KMS-11 (cell line): ENCODE measurements around the gene SDHB.

Source experiments
- H2AFZ ChIP-seq: fragments of 200-600 bp; sonication (generic); 2 replicates; pipeline ENCODE4 v1.6.1; 2016; ENCODE audit warnings: antibody characterized with exemption, mixed run types, low read depth
- H3K27ac ChIP-seq: fragments of 200-600 bp; sonication (generic); 2 replicates; pipeline ENCODE4 v1.6.1; 2016; ENCODE audit warnings: mild to moderate bottlenecking, mixed run types
- H3K27me3 ChIP-seq: fragments of 200-600 bp; sonication (generic); 2 replicates; pipeline ENCODE4 v1.6.1; 2017; ENCODE audit warnings: mild to moderate bottlenecking, low read depth, mixed run types, moderate library complexity; ENCODE audit not compliant: insufficient read depth
- H3K36me3 ChIP-seq: fragments of 200-600 bp; sonication (generic); 2 replicates; pipeline ENCODE4 v1.6.1; 2017; ENCODE audit warnings: mild to moderate bottlenecking, mixed run types; ENCODE audit not compliant: insufficient read depth
- H3K4me1 ChIP-seq: fragments of 200-600 bp; sonication (generic); 2 replicates; pipeline ENCODE4 v1.6.1; 2016; ENCODE audit warnings: mild to moderate bottlenecking, low read depth, mixed run types; ENCODE audit not compliant: poor library complexity, severe bottlenecking
- H3K4me2 ChIP-seq: fragments of 200-600 bp; sonication (generic); 2 replicates; pipeline ENCODE4 v1.7.0; 2016; ENCODE audit warnings: mild to moderate bottlenecking, mixed run types
- H3K4me3 ChIP-seq: fragments of 200-600 bp; sonication (generic); IDR thresholded peaks from 2 replicates; pipeline ENCODE4 v1.6.1; 2017; ENCODE audit warnings: low read depth, low read length, mixed read lengths; ENCODE audit not compliant: insufficient read depth
- H3K79me2 ChIP-seq: fragments of 200-600 bp; sonication (generic); 2 replicates; pipeline ENCODE4 v1.6.1; 2016; ENCODE audit warnings: low read depth, mixed run types; ENCODE audit not compliant: insufficient read depth
- H3K9ac ChIP-seq: fragments of 200-600 bp; sonication (generic); 2 replicates; pipeline ENCODE4 v1.6.1; 2016; ENCODE audit warnings: mild to moderate bottlenecking, mixed run types
- H4K20me1 ChIP-seq: fragments of 200-600 bp; sonication (generic); 2 replicates; pipeline ENCODE4 v1.6.1; 2016; ENCODE audit warnings: mild to moderate bottlenecking, mixed run types; ENCODE audit not compliant: insufficient read depth
- TF ChIP-seq, protein P1 (sequence below): fragments of 200-600 bp; sonication (generic); conservative IDR thresholded peaks from 2 replicates; pipeline ENCODE4 v1.6.1; 2017; ENCODE audit warnings: low read depth, mild to moderate bottlenecking, antibody characterized with exemption, low read length, moderate library complexity, mixed read lengths

SDHB gene

DNA sequence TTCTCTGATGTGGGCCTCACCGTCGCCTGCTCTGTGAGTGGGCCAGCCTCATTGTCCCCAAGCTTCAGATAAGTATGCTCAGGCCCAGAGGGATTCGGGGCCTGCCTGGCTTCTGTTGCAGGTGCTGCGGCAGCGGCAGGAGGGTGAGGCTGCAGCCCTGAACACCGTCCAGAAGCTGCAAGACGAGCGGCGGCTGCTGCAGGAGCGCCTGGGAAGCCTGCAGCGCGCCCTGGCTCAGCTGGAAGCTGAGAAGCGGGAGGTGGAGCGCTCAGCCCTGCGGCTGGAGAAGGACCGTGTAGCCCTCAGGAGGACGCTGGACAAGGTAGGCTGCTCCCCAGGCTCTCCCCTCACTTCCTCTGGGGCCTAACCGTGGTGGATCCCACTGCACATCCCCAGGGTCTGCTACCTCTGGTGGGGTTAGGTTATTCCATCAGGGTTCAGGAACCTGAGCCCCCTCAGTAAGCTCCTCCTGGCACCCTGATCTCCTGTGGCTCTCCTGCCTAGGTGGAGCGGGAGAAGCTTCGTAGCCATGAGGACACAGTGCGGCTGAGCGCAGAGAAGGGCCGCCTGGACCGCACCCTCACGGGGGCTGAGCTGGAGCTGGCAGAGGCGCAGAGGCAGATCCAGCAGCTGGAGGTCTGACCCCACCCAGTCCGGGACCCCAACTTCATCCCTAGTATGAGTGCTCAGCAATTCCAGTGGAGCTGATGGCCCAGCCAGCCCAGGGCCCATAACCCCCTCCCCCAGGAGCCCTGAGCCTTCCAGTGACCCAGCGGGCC, 83.5 kb downstream of the SDHB start:
- Histone ChIP-seq H3K27me3 (no peaks in the 10 kb centered on the region), H3K9ac (no peak overlapping the region), H3K4me1 (no peaks in the 10 kb centered on the region), H3K27ac (no peak overlapping the region), H3K4me3 (no peak overlapping the region), H4K20me1 (no peaks in the 10 kb centered on the region), H3K4me2 (no peak overlapping the region), H3K36me3 (no peaks in the 10 kb centered on the region), H2AFZ (no peak overlapping the region), H3K79me2 (no peaks in the 10 kb centered on the region)
- TF ChIP-seq, protein P1, sequence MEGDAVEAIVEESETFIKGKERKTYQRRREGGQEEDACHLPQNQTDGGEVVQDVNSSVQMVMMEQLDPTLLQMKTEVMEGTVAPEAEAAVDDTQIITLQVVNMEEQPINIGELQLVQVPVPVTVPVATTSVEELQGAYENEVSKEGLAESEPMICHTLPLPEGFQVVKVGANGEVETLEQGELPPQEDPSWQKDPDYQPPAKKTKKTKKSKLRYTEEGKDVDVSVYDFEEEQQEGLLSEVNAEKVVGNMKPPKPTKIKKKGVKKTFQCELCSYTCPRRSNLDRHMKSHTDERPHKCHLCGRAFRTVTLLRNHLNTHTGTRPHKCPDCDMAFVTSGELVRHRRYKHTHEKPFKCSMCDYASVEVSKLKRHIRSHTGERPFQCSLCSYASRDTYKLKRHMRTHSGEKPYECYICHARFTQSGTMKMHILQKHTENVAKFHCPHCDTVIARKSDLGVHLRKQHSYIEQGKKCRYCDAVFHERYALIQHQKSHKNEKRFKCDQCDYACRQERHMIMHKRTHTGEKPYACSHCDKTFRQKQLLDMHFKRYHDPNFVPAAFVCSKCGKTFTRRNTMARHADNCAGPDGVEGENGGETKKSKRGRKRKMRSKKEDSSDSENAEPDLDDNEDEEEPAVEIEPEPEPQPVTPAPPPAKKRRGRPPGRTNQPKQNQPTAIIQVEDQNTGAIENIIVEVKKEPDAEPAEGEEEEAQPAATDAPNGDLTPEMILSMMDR: no peak

DNA sequence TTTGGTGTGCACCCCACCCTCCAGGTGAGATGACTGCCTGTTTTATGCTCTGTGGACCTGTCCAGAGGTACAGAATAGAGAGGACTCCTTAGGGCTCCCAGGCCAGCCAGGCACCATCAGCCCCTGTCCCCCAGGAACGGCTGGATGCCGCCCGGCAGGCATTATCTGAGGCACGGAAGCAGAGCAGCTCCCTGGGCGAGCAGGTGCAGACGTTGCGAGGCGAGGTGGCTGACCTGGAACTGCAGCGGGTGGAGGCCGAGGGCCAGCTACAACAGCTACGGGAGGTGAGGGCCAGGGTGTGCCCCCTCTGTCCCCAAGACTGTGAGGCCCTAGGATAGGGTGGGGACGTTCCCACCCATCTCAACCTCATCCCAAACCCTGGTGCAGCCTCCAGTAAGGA, 84.2 kb downstream of the SDHB start:
- Histone ChIP-seq H3K4me2 (no peak overlapping the region), H3K9ac (no peak overlapping the region), H3K4me3 (no peak overlapping the region), H2AFZ (no peak overlapping the region), H3K4me1 (no peaks in the 10 kb centered on the region), H4K20me1 (no peaks in the 10 kb centered on the region), H3K79me2 (no peaks in the 10 kb centered on the region), H3K27ac (no peak overlapping the region), H3K27me3 (no peaks in the 10 kb centered on the region), H3K36me3 (no peaks in the 10 kb centered on the region)
- TF ChIP-seq, protein P1: no peak

DNA sequence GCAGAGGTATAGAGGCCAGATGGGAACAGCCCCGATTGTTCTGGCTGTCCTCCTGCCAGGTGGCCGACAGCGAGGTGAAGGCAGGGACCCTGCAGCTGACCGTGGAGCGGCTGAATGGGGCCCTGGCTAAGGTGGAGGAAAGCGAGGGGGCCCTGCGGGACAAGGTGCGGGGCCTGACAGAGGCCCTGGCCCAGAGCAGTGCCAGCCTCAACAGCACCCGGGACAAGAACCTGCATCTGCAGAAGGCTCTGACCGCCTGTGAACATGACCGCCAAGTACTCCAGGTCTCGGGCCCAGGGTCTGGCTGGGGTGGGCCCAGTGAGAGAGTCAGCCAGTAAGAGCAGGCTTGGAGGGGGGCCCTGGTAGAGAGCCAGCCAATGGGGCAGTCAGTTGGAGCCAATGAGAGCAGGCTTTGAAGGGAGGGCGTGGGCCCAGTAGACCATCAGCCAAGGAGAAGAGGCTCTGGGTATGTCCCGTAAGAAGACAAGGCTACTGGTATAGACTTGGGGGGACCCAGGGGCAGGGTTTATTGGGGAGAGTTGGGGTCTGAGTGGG, 84.7 kb downstream of the SDHB start:
- TF ChIP-seq, protein P1: no peak
- no peak overlapping the region for H3K4me2 ChIP-seq
- no peaks in the 10 kb centered on the region for H3K79me2 ChIP-seq
- no peaks in the 10 kb centered on the region for H4K20me1 ChIP-seq
- H3K27ac ChIP-seq: no peak overlapping the region
- H3K36me3 ChIP-seq: no peaks in the 10 kb centered on the region
- no peak overlapping the region for H2AFZ ChIP-seq
- H3K9ac ChIP-seq: no peak overlapping the region
- H3K4me3 ChIP-seq: no peak overlapping the region
- no peaks in the 10 kb centered on the region for H3K4me1 ChIP-seq
- H3K27me3 ChIP-seq: no peaks in the 10 kb centered on the region
